Ishikawa (cell line): Measurements from ENCODE around the gene FDX1.

Experiments used
- CEBPB ChIP-seq: IDR thresholded peaks from 2 replicates; pipeline ENCODE4 v1.6.1; 2012
- CREB1 ChIP-seq: IDR thresholded peaks from 2 replicates; pipeline ENCODE4 v1.6.1; 2012; ENCODE audit warnings: low read depth
- EGR1 ChIP-seq: IDR thresholded peaks from 2 replicates; pipeline ENCODE4 v1.6.1; 2012
- EP300 ChIP-seq: IDR thresholded peaks from 2 replicates; pipeline ENCODE4 v1.6.1; 2012; ENCODE audit warnings: borderline replicate concordance
- FOXM1 ChIP-seq: IDR thresholded peaks from 2 replicates; pipeline ENCODE4 v1.6.1; 2012; ENCODE audit warnings: low read depth, borderline replicate concordance
- NFIC ChIP-seq: IDR thresholded peaks from 2 replicates; pipeline ENCODE4 v1.6.1; 2012
- RAD21 ChIP-seq: IDR thresholded peaks from 2 replicates; pipeline ENCODE4 v1.6.1; 2012; ENCODE audit warnings: low read depth
- REST ChIP-seq: IDR thresholded peaks from 2 replicates; pipeline ENCODE4 v1.6.1; 2012; ENCODE audit warnings: low read depth, mild to moderate bottlenecking
- TAF1 ChIP-seq: IDR thresholded peaks from 2 replicates; pipeline ENCODE4 v1.6.1; 2012; ENCODE audit warnings: low read depth, mild to moderate bottlenecking
- TCF12 ChIP-seq: IDR thresholded peaks from 2 replicates; pipeline ENCODE4 v1.6.1; 2012; ENCODE audit warnings: low read depth
- TEAD4 ChIP-seq: IDR thresholded peaks from 2 replicates; pipeline ENCODE4 v1.6.1; 2012
- YY1 ChIP-seq: IDR thresholded peaks from 2 replicates; pipeline ENCODE4 v1.6.1; 2012; ENCODE audit warnings: low read depth
- ZBTB7A ChIP-seq: IDR thresholded peaks from 2 replicates; pipeline ENCODE4 v1.6.1; 2012; ENCODE audit warnings: low read depth
- TF ChIP-seq, protein P1 (sequence below): IDR thresholded peaks from 2 replicates; pipeline ENCODE4 v1.6.1; 2012
- TF ChIP-seq, protein P2 (sequence below): IDR thresholded peaks from 2 replicates; pipeline ENCODE4 v1.6.1; 2012

FDX1 gene

GRCh38 chr11:110501428-110501827 lies 71.7 kb downstream of the FDX1 start:
- TF ChIP-seq EGR1: no peak
- TF ChIP-seq RAD21: no peak
- no peak for TF ChIP-seq TEAD4

- TF ChIP-seq YY1: no peak
- TF ChIP-seq, protein P1, sequence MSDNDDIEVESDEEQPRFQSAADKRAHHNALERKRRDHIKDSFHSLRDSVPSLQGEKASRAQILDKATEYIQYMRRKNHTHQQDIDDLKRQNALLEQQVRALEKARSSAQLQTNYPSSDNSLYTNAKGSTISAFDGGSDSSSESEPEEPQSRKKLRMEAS: no peak
- no peak for TF ChIP-seq EGR1
- no peak for TF ChIP-seq NFIC
- TF ChIP-seq CEBPB: no peak
- TF ChIP-seq, protein P2, sequence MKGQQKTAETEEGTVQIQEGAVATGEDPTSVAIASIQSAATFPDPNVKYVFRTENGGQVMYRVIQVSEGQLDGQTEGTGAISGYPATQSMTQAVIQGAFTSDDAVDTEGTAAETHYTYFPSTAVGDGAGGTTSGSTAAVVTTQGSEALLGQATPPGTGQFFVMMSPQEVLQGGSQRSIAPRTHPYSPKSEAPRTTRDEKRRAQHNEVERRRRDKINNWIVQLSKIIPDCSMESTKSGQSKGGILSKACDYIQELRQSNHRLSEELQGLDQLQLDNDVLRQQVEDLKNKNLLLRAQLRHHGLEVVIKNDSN: no peak
- TF ChIP-seq REST: no peak
- no peak for TF ChIP-seq FOXM1
- no peak for TF ChIP-seq TAF1
- TF ChIP-seq EP300: no peak
- no peak for TF ChIP-seq CREB1
- no peak for TF ChIP-seq TEAD4
- no peak for TF ChIP-seq ZBTB7A
- no peak for TF ChIP-seq TCF12
- TF ChIP-seq RAD21: no peak
Measured at GRCh38 chr11:110505528-110506284, 76.0 kb downstream of the FDX1 start.

GRCh38 chr11:110507328-110507727 lies 77.6 kb downstream of the FDX1 start:
- TF ChIP-seq TAF1: no peak
- no peak for TF ChIP-seq ZBTB7A
- TF ChIP-seq REST: no peak
- TF ChIP-seq TCF12: no peak
- no peak for TF ChIP-seq FOXM1
- TF ChIP-seq YY1: no peak
- TF ChIP-seq RAD21: no peak
- TF ChIP-seq, protein P2: no peak

GRCh38 chr11:110508786-110509185 lies 79.0 kb downstream of the FDX1 start:
- TF ChIP-seq CEBPB: no peak
- TF ChIP-seq EP300: no peak
- TF ChIP-seq ZBTB7A: no peak
- TF ChIP-seq TAF1: no peak
- TF ChIP-seq NFIC: no peak
- TF ChIP-seq, protein P2: no peak
- TF ChIP-seq REST: no peak
- TF ChIP-seq YY1: no peak
- TF ChIP-seq EGR1: no peak
- TF ChIP-seq CREB1: no peak
- TF ChIP-seq, protein P1: no peak
- TF ChIP-seq FOXM1: no peak
- TF ChIP-seq TEAD4: no peak
- TF ChIP-seq TCF12: no peak
- no peak for TF ChIP-seq RAD21
